Measurements from ENCODE around the gene PLCH1. TPM values are rescaled to one million over a fixed set of nuclear protein-coding genes. Genes with fewer than 3 reads are reported as not detected.

PLCH1 gene
- total RNA-seq, 6 donors from 2014 or later, result 7.7 to 26.3 (median 13.6) TPM

DNA sequence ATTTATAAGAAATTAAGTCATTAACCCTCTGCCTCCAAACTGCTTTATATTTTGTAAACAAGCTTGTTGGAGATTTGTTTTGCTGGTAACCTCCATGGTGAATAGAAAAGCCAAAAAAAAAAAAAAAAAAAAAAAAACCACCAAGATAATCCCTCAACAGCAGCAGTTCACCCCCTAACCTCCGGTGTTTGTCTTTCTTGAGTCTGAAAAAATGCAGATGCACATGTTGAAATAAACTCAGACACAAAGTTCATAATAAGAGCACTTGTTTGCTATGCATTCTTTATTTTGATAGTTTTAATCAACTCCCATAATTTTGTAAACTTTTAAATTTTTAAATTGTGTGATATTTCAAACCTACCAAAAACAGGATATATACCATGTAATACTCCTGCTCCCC is 1.8 kb upstream of the PLCH1 start:
- 75 to 83% methylated on average over 1 of the region's 1 CpG for WGBS, 2 donors
- ATAC-seq (ENCODE audit: low FRiP score in 2 of 2) (no peak), DNase-seq (no peak)
- H3K27me3 ChIP-seq, result peaks cover 0 to 9% (median 4%) of the 10 kb centered on the region in 4 donors
- H3K4me3 ChIP-seq, result no peak overlapping the region
- H3K36me3 ChIP-seq, result no peaks in the 10 kb centered on the region
- H3K4me1 ChIP-seq, result peaks cover 16 to 23% (median 21%) of the 10 kb centered on the region in 4 donors
- TF ChIP-seq EP300 (IDR thresholded peaks at IDR 0.05) (no peak), POLR2AphosphoS5 (IDR thresholded peaks at IDR 0.05) (no peak), POLR2A (IDR thresholded peaks at IDR 0.05) (no peak)
- TF ChIP-seq, protein P1, sequence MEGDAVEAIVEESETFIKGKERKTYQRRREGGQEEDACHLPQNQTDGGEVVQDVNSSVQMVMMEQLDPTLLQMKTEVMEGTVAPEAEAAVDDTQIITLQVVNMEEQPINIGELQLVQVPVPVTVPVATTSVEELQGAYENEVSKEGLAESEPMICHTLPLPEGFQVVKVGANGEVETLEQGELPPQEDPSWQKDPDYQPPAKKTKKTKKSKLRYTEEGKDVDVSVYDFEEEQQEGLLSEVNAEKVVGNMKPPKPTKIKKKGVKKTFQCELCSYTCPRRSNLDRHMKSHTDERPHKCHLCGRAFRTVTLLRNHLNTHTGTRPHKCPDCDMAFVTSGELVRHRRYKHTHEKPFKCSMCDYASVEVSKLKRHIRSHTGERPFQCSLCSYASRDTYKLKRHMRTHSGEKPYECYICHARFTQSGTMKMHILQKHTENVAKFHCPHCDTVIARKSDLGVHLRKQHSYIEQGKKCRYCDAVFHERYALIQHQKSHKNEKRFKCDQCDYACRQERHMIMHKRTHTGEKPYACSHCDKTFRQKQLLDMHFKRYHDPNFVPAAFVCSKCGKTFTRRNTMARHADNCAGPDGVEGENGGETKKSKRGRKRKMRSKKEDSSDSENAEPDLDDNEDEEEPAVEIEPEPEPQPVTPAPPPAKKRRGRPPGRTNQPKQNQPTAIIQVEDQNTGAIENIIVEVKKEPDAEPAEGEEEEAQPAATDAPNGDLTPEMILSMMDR (IDR thresholded peaks at IDR 0.05), result no peak
- no peaks in the 10 kb centered on the region for H3K9me3 ChIP-seq
- H3K27ac ChIP-seq, result no peak overlapping the region

DNA sequence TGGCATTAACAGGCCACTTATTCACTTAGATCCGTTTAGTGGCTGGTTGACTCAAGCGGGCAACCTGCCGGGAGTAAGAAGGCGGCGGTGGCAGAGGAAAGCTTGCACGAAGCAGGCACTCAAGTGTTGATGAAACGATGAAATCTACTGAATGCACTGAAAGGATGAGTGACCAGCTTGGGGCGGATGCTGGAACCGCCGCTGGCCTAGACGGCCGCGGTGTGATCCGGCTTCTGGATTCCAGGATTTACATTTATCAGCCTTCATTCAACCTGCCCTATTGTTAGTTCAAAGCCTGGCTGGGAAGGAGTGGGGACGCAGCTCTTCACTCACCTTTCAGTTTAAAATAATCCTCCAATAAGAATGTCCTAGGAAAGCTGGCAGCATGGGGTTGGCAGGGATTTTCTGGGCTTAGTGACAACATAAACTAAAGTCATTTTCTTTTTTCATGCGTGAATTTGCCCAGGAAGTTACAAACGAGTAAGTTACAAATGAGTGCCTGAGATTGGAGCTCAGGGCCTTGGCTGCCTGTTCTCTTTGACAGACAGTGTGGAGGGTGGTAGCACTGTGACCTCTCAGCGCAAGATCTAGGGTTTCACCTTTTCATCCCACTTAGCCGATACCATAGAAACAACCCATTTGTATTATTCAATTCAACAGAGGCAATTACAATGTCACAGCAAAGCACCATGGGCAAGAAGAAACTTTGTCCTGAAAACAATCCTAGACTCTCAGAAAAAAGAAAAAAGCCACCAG is 1.1 kb upstream of the PLCH1 start:
- Histone ChIP-seq H3K27ac (peak overlapping the region in 1 of 4 donors; percentile 4), H3K27me3 (peaks cover 0 to 9% (median 4%) of the 10 kb centered on the region in 4 donors), H3K4me1 (peaks cover 16 to 23% (median 21%) of the 10 kb centered on the region in 4 donors), H3K9me3 (no peaks in the 10 kb centered on the region), H3K36me3 (no peaks in the 10 kb centered on the region), H3K4me3 (peak overlapping the region in 3 of 4 donors; percentile 51 to 67 (median 63))
- WGBS, 2 donors, result 12 to 23% methylated on average over 11 to 19 of the region's 19 CpGs
- DNase-seq (peak; percentile 48 to 56), ATAC-seq (ENCODE audit: low FRiP score in 2 of 2) (peak; percentile 20 to 62)
- TF ChIP-seq POLR2AphosphoS5 (IDR thresholded peaks at IDR 0.05) (no peak), EP300 (IDR thresholded peaks at IDR 0.05) (no peak), POLR2A (IDR thresholded peaks at IDR 0.05) (no peak)
- TF ChIP-seq, protein P1 (IDR thresholded peaks at IDR 0.05), result no peak

DNA sequence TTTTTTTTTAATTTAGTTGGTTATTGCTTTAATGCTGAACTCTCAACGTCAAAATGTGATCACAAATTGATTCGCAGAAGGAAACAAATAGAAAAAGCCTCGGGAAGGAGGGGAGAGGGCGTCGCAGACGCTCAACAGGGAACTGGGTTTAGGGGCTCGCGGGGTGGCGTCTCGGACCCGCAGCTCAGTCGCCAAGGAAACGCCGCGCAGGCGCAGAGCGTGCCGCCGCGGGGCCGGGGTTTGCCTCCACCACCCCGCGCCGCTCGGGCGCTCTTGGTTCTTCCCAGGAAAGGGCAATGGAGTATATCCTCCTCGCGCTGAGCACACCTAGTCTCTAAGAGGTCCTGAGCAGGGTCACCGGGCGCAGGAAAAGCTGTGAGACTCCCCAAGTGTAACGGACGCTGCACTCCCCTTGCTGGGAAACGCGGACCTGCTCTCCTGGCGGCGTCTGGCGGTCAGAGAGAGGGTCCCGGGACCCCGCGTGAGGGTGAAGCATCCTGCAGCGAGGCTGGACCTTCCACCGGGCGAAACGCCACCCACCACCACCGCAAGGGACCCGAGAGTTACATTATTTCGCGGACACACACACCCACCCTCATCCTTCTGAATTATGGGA is 753 bp downstream of the PLCH1 start:
- Histone ChIP-seq H3K4me1 (peaks cover 16 to 23% (median 21%) of the 10 kb centered on the region in 4 donors), H3K4me3 (peak overlapping the region; percentile 45 to 67 (median 57)), H3K27me3 (peaks cover 0 to 9% (median 4%) of the 10 kb centered on the region in 4 donors), H3K36me3 (no peaks in the 10 kb centered on the region), H3K9me3 (no peaks in the 10 kb centered on the region), H3K27ac (peak overlapping the region; percentile 54 to 80 (median 68))
- TF ChIP-seq POLR2A (IDR thresholded peaks at IDR 0.05) (peak in 1 of 4 donors; percentile 42), POLR2AphosphoS5 (IDR thresholded peaks at IDR 0.05) (peak in 1 of 2 donors; percentile 8)
- TF ChIP-seq, protein P1 (IDR thresholded peaks at IDR 0.05), result no peak
- ATAC-seq (ENCODE audit: low FRiP score in 2 of 2) (peak; percentile 78 to 83), DNase-seq (peak; percentile 79 to 94)
- 0 to 1% methylated on average over 33 to 48 of the region's 48 CpGs for WGBS, 2 donors

DNA sequence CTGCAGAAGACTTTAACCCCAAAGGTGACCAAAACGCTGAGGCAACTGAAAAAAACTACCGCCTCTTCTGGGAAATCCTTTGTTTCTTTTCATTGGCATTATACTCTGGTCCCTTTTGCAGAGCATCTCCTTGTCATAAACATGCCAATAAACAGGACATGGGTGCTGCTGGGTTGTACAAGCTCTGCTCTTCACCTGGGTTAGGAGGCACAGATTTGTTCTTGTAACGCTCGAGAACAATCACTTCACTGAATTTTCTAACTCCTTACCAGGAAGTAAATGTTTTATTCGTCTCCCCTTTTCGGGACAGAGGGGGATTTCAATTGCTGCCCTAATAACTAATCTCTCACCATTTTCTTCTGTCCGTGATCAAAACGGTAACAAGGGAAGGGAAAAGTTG is 1.3 kb downstream of the PLCH1 start:
- DNase-seq, result no peak
- peak overlapping the region; percentile 54 to 80 (median 68) for H3K27ac ChIP-seq
- WGBS, 2 donors, result 9 to 10% methylated on average over 8 of the region's 8 CpGs
- H3K4me3 ChIP-seq, result peak overlapping the region in 3 of 4 donors; percentile 51 to 67 (median 63)
- peaks cover 0 to 9% (median 4%) of the 10 kb centered on the region in 4 donors for H3K27me3 ChIP-seq
- TF ChIP-seq POLR2A (IDR thresholded peaks at IDR 0.05) (no peak), EP300 (IDR thresholded peaks at IDR 0.05) (no peak), POLR2AphosphoS5 (IDR thresholded peaks at IDR 0.05) (no peak)
- TF ChIP-seq, protein P1 (IDR thresholded peaks at IDR 0.05), result no peak
- no peaks in the 10 kb centered on the region for H3K9me3 ChIP-seq
- peaks cover 16 to 23% (median 21%) of the 10 kb centered on the region in 4 donors for H3K4me1 ChIP-seq
- no peak for ATAC-seq (ENCODE audit: low FRiP score in 2 of 2)
- H3K36me3 ChIP-seq, result no peaks in the 10 kb centered on the region
